Kidney (tissue), 14 donors: ENCODE data around the gene INVS. TPM values are rescaled to one million over a fixed set of nuclear protein-coding genes. Genes with fewer than 3 reads are reported as not detected.

ENCODE experiments used
- DNase-seq, 5 donors: peaks; one replicate each; pipeline ENCODE4 v3.0.0-alpha.2; 2013 to 2020
- FAIRE-seq: peaks from 2 replicates; lab custom pipeline; 2012; peaks lifted over from hg19 to GRCh38; lab: Jason Lieb, UNC
- H3K27ac ChIP-seq, 2 donors: one replicate each; pipeline ENCODE4 v1.7.0; 2013; ENCODE audit warnings: low read depth in 2 of 2, low read length in 2 of 2, inconsistent platforms in 1 of 2
- H3K27me3 ChIP-seq: one replicate; pipeline ENCODE4 v1.7.1; 2013; ENCODE audit warnings: low read length, inconsistent platforms; ENCODE audit not compliant: control insufficient read depth, insufficient read depth
- H3K36me3 ChIP-seq, 3 donors: one replicate each; pipeline versions ENCODE4 v1.7.0 to v1.7.1; 2013; ENCODE audit warnings: low read length in 3 of 3, control low read depth in 1 of 3, inconsistent platforms in 1 of 3; ENCODE audit not compliant: insufficient read depth in 3 of 3, control insufficient read depth in 2 of 3
- H3K4me1 ChIP-seq, 3 donors: one replicate each; pipeline versions ENCODE4 v1.7.0 to v1.7.1; 2013; ENCODE audit warnings: low read length in 3 of 3, inconsistent platforms in 1 of 3, low read depth in 1 of 3; ENCODE audit not compliant: control insufficient read depth in 2 of 3, insufficient read depth in 2 of 3
- H3K4me3 ChIP-seq, 3 donors: one replicate each; pipeline versions ENCODE4 v1.7.0 to v1.8.1; 2013; ENCODE audit warnings: low read length in 3 of 3, control low read depth in 1 of 3, inconsistent platforms in 1 of 3
- H3K9ac ChIP-seq, 3 donors: one replicate each; pipeline versions ENCODE4 v1.7.0 to v1.7.1; 2013; ENCODE audit warnings: low read length in 3 of 3, control low read depth in 1 of 3, inconsistent platforms in 1 of 3
- H3K9me3 ChIP-seq, 3 donors: one replicate each; pipeline versions ENCODE4 v1.7.0 to v1.7.1; 2013; ENCODE audit warnings: low read length in 3 of 3, control low read depth in 1 of 3, inconsistent platforms in 1 of 3; ENCODE audit not compliant: control insufficient read depth in 2 of 3, insufficient read depth in 1 of 3
- intact Hi-C: fragments of 100-400 bp; cut with DNase I; formaldehyde crosslinking; loops from one replicate; pipeline ENCODE4 v1.11.1; 2022
- polyA plus RNA-seq: library from polyadenylated mRNA; stranded (reverse); fragments of 350-450 nt; fragmentation: Illumina TruSeq; extraction: RNeasy Lipid Tissue Mini Kit (QIAGEN cat#74804); gene quantifications from one replicate; pipeline ENCODE4 v1.2.3, GENCODE V29; 2014; ENCODE audit warnings: low read depth, low replicate concordance; ENCODE audit not compliant: insufficient read depth
- total RNA-seq: library from RNA; stranded (reverse); fragmentation: NEBNext Ultra II Directional; extraction: Animal tissue kit (Norgen Biotek cat#: 25700); gene quantifications from one replicate; pipeline ENCODE4 v1.2.1, GENCODE V29; 2021
- TF ChIP-seq, protein P1 (sequence below): IDR thresholded peaks from 3 replicates; pipeline ENCODE4 v1.5.1; 2012; ENCODE audit warnings: mild to moderate bottlenecking, moderate library complexity, borderline replicate concordance; ENCODE audit not compliant: insufficient read depth; ENCODE audit errors: extremely low read depth
- donor health status: control.
- donor health status: control.
- donor health status: control.
- donor health status: control.
- donor health status: control.
- donor health status: DM: yes; HTN: yes; CAD: no.
- donor health status: Normal renal cell carcinoma (clear cell type).

The INVS gene
- total and polyA plus RNA-seq, 2 donors from 2014 or later = 7.1 to 19.7 TPM

DNA sequence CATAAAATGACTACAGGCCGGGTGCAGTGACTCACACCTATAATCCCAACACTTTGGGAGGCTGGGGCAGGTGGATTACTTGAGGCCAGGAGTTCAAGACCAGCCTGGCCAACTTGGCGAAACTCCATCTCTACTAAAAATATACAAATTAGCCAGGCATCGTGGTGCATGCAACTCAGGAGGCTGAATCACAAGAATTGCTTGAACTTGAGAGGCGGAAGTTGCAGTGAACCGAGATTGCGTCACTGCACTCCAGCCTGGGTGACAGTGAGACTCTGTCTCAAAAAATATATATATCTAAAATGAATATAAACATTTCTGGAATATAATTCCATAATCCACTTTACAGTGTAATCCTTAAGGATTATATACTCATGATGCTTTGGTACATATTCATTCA lies 187.2 kb downstream of the INVS start:
- FAIRE-seq (no peak), DNase-seq (no peak)
- Histone ChIP-seq H3K9me3 (peaks cover 0 to 25% (median 2%) of the 10 kb centered on the region in 3 donors), H3K36me3 (peaks cover 9 to 33% (median 14%) of the 10 kb centered on the region in 3 donors), H3K4me1 (no peaks in the 10 kb centered on the region), H3K9ac (no peak overlapping the region), H3K4me3 (no peak overlapping the region), H3K27me3 (no peaks in the 10 kb centered on the region), H3K27ac (no peak overlapping the region)
- TF ChIP-seq, protein P1, sequence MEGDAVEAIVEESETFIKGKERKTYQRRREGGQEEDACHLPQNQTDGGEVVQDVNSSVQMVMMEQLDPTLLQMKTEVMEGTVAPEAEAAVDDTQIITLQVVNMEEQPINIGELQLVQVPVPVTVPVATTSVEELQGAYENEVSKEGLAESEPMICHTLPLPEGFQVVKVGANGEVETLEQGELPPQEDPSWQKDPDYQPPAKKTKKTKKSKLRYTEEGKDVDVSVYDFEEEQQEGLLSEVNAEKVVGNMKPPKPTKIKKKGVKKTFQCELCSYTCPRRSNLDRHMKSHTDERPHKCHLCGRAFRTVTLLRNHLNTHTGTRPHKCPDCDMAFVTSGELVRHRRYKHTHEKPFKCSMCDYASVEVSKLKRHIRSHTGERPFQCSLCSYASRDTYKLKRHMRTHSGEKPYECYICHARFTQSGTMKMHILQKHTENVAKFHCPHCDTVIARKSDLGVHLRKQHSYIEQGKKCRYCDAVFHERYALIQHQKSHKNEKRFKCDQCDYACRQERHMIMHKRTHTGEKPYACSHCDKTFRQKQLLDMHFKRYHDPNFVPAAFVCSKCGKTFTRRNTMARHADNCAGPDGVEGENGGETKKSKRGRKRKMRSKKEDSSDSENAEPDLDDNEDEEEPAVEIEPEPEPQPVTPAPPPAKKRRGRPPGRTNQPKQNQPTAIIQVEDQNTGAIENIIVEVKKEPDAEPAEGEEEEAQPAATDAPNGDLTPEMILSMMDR = no peak
- intact Hi-C loops = no loop called here

DNA sequence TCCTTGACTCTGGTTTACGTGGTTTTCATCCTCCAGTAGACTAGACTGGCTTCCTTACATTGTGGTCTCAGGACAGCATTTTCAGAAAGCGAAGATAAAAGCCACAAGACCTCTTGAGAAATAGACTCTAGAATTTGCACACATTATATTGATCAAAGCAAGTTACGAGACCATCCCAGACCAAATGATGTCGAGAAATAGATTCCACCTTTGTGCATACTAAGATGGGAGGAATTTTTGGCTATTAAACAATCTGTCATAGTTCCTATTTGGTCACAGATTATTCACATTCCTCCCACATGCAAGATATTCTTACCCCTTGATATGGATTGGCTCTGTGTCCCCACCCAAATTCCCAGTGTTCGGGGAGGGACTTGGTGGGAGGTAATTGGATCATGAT lies 188.1 kb downstream of the INVS start:
- H3K36me3 ChIP-seq = peaks cover 9 to 42% (median 16%) of the 10 kb centered on the region in 3 donors
- no peak for FAIRE-seq

GRCh38 chr9:100290714-100291113 lies 191.7 kb downstream of the INVS start:
- TF ChIP-seq, protein P1 = no peak
- intact Hi-C loops = no loop called here

More for the DNA sequence above, 188.1 kb downstream of the INVS start:
- intact Hi-C loops = no loop called here
- no peaks in the 10 kb centered on the region for H3K4me1 ChIP-seq
- no peak for DNase-seq
- H3K9me3 ChIP-seq = peaks cover 0 to 25% (median 2%) of the 10 kb centered on the region in 3 donors
- TF ChIP-seq, protein P1 = no peak
- no peak overlapping the region for H3K9ac ChIP-seq
- no peaks in the 10 kb centered on the region for H3K27me3 ChIP-seq
- no peak overlapping the region for H3K4me3 ChIP-seq
- no peak overlapping the region for H3K27ac ChIP-seq

DNA sequence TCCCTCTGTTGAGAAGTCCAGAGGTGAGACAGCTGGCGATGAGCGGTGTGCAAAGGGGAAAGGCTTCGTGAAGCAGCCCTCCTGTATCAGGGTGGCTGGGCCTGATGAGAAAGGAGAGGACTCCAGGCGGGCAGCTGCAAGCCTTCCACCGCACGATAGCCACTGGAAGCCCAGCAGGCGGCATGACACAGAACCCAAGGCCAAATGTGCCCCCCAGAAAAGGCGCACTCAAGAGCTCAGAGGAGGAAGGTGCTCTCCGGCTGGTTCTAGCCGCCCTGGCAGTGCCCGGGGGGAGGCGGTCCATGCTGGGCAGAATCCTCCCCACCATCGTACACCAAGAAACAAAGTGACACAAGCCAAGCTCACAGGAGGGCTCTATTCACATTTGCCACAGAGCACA lies 193.4 kb downstream of the INVS start:
- H3K27ac ChIP-seq = no peak overlapping the region
- intact Hi-C loops = no loop called here
- no peaks in the 10 kb centered on the region for H3K4me1 ChIP-seq
- H3K9me3 ChIP-seq = peaks cover 0 to 4% (median 2%) of the 10 kb centered on the region in 3 donors
- H3K36me3 ChIP-seq = peaks cover 7 to 58% (median 15%) of the 10 kb centered on the region in 3 donors
- DNase-seq = no peak
- no peak overlapping the region for H3K4me3 ChIP-seq
- TF ChIP-seq, protein P1 = no peak
- no peak for FAIRE-seq
- H3K27me3 ChIP-seq = no peaks in the 10 kb centered on the region
- H3K9ac ChIP-seq = no peak overlapping the region

More at GRCh38 chr9:100290714-100291113, 191.7 kb downstream of the INVS start:
- Histone ChIP-seq H3K36me3 (peaks cover 11 to 55% (median 13%) of the 10 kb centered on the region in 3 donors), H3K27me3 (no peaks in the 10 kb centered on the region), H3K4me3 (no peak overlapping the region), H3K4me1 (no peaks in the 10 kb centered on the region), H3K9ac (no peak overlapping the region), H3K9me3 (peaks cover 0 to 10% (median 2%) of the 10 kb centered on the region in 3 donors), H3K27ac (no peak overlapping the region)
- FAIRE-seq (no peak), DNase-seq (no peak)
